Effector memory CD4-positive, alpha-beta T cell (primary cell): ENCODE data around the gene ZBTB16.

Experiments
- DNase-seq, 3 donors: peaks; one replicate each; pipeline ENCODE4 v3.0.0-alpha.2; 2020
- H3K27ac ChIP-seq: 2 replicates; pipeline ENCODE4 v1.7.0; 2013; ENCODE audit warnings: mild to moderate bottlenecking, low read length, moderate library complexity; ENCODE audit not compliant: insufficient read depth, poor library complexity, severe bottlenecking
- H3K27me3 ChIP-seq: replicated peaks from 2 replicates; pipeline ENCODE4 v1.7.0; 2013; ENCODE audit warnings: mild to moderate bottlenecking, low read length; ENCODE audit not compliant: insufficient read depth, control insufficient read depth, poor library complexity, severe bottlenecking
- H3K36me3 ChIP-seq: 2 replicates; pipeline ENCODE4 v1.7.0; 2013; ENCODE audit warnings: mild to moderate bottlenecking, low read length, moderate library complexity; ENCODE audit not compliant: control insufficient read depth, insufficient read depth
- H3K4me1 ChIP-seq: 2 replicates; pipeline ENCODE4 v1.7.0; 2013; ENCODE audit warnings: low read length, mild to moderate bottlenecking; ENCODE audit not compliant: control insufficient read depth, insufficient read depth, poor library complexity, severe bottlenecking
- H3K4me3 ChIP-seq: 2 replicates; pipeline ENCODE4 v1.7.0; 2013; ENCODE audit warnings: low read length, low read depth, mild to moderate bottlenecking; ENCODE audit not compliant: insufficient read depth, poor library complexity, severe bottlenecking
- H3K9me3 ChIP-seq: 2 replicates; pipeline ENCODE4 v1.7.0; 2013; ENCODE audit warnings: mild to moderate bottlenecking, low read length, moderate library complexity; ENCODE audit not compliant: control insufficient read depth

Gene ZBTB16

DNA sequence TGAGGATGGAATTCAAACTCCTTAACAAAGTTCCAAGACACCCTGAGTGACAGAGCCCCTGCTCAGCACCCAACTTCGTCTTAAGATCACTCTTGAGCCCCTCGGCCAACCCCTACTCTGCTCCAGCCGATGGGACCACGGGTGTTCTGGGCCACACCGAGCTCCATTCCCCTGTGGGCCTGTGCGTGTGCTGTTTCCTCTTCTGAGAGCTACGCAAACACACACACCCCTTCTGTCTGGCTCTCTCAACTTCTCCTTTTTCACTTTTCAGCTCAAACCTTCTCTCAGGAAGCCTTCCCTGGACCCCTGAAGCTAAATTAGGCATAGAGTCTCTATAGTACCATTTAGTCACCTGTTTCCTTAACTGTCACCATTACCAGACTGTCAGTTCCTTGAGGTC lies 199.2 kb downstream of the ZBTB16 start:
- no peak overlapping the region for H3K27ac ChIP-seq
- H3K4me1 ChIP-seq, result no peaks in the 10 kb centered on the region
- no peak overlapping the region for H3K4me3 ChIP-seq
- no peak for DNase-seq
- no peaks in the 10 kb centered on the region for H3K9me3 ChIP-seq
- H3K27me3 ChIP-seq, result no peaks in the 10 kb centered on the region
- no peaks in the 10 kb centered on the region for H3K36me3 ChIP-seq

DNA sequence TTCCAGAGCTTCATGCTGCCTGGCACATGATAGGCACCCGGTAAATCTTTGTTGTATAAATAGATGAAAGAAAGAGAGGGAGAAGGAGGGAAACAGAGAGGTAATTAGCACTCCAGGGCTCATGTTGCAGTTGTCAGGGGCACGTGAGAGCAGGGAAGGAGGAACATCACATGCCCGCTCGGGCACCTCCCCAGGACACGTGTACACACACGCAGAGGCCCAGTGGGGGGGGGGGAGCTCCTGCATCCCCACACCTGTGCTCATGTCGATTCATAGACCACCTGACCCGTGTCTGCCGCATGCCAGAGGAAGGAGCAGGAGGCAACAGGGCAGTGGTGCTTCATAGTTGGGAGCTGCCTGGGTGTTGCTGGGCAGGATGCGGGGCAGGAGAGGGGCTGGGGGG lies 199.6 kb downstream of the ZBTB16 start:
- Histone ChIP-seq H3K27ac (no peak overlapping the region), H3K27me3 (no peaks in the 10 kb centered on the region), H3K4me3 (no peak overlapping the region), H3K9me3 (no peaks in the 10 kb centered on the region), H3K4me1 (no peaks in the 10 kb centered on the region), H3K36me3 (no peaks in the 10 kb centered on the region)
- no peak for DNase-seq

DNA sequence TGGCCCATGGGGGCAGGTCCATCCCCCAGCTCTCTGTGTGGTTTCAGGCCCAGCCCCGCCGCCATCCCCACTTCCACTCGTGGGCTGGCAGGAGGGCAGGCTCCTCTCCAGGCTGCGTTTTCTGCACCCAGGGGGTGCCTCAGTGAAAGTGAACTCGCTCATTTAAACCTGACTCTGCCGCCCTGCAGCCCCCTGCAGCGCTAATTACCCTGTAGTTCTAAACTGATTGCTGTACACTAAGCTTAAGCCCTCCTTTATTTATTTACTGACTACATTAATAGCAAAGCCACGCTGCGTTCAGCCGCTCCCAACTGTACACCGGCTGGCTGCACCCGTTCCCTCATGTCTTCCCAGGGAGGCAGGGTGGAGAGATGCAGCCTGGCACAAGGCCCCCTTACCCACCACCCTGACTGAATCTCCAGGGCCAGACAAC lies 200.1 kb downstream of the ZBTB16 start:
- Histone ChIP-seq H3K27ac (no peak overlapping the region), H3K4me1 (no peaks in the 10 kb centered on the region), H3K9me3 (no peaks in the 10 kb centered on the region), H3K27me3 (no peaks in the 10 kb centered on the region), H3K36me3 (no peaks in the 10 kb centered on the region), H3K4me3 (no peak overlapping the region)
- no peak for DNase-seq

DNA sequence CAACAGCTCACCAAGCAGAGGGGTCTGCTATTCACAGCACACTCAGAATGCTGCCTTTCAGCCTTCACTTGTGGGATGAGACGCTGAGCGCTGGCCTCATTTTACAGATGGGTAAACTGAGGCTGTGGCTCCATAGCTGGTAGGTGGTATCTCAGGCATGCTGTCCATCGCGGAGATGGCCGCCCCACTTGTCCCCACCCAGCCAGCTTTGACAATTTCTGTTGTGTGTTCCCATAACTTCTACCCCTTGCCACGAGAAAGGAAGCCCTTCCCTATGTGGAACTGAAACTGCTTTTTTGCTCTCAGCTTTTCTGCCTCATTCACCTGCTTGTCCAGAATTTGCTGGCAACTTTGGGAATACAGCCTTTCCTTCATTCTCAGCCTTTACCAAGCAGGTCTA lies 200.6 kb downstream of the ZBTB16 start:
- Histone ChIP-seq H3K36me3 (no peaks in the 10 kb centered on the region), H3K27me3 (no peaks in the 10 kb centered on the region), H3K27ac (no peak overlapping the region), H3K4me1 (no peaks in the 10 kb centered on the region), H3K9me3 (no peaks in the 10 kb centered on the region), H3K4me3 (no peak overlapping the region)
- no peak for DNase-seq

DNA sequence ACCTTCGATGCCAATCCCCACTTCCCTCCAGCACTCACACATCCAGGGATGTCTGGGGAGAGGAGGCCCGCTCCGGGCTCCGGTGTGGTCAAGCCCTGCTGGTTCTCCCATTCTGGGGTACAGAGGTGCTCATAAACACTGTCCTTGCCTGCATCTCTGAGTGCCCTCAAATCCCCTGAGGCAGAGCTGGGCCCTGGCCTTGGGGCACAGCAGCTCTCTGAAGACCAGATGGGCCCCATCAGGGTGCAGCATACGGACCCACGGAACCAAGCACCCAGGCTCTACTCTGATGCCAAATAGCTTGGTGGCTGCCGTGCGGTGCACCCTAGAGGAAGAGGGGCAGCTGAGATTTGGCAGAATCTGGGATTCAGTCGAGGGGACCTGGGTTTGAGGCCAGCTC lies 201.0 kb downstream of the ZBTB16 start:
- no peak for DNase-seq
- no peak overlapping the region for H3K4me3 ChIP-seq
- H3K9me3 ChIP-seq, result no peaks in the 10 kb centered on the region
- no peaks in the 10 kb centered on the region for H3K27me3 ChIP-seq
- H3K27ac ChIP-seq, result no peak overlapping the region
- H3K4me1 ChIP-seq, result no peaks in the 10 kb centered on the region
- H3K36me3 ChIP-seq, result no peaks in the 10 kb centered on the region

DNA sequence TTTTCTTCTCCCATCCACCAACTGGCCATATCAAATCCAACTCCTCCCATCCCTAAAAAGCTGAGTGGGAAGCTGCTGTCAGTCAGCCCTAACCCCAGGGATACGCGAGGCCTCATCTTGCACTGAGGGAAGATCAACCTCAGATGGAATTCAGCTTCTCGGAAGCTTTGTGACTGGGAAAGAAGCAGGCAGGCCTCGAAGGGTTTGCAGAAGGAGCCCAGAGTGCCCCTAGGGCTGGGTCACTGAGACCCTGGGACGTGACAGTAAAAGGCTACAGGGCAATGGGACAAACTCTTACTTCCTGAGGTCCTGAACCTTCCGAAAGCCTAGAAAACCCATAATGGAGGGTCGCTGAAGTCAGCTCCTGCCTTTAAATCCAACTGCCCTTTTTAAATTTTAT lies 202.3 kb downstream of the ZBTB16 start:
- no peaks in the 10 kb centered on the region for H3K27me3 ChIP-seq
- H3K36me3 ChIP-seq, result no peaks in the 10 kb centered on the region
- no peaks in the 10 kb centered on the region for H3K9me3 ChIP-seq
- H3K4me1 ChIP-seq, result no peaks in the 10 kb centered on the region
- H3K4me3 ChIP-seq, result no peak overlapping the region
- H3K27ac ChIP-seq, result no peak overlapping the region
- DNase-seq, result no peak

DNA sequence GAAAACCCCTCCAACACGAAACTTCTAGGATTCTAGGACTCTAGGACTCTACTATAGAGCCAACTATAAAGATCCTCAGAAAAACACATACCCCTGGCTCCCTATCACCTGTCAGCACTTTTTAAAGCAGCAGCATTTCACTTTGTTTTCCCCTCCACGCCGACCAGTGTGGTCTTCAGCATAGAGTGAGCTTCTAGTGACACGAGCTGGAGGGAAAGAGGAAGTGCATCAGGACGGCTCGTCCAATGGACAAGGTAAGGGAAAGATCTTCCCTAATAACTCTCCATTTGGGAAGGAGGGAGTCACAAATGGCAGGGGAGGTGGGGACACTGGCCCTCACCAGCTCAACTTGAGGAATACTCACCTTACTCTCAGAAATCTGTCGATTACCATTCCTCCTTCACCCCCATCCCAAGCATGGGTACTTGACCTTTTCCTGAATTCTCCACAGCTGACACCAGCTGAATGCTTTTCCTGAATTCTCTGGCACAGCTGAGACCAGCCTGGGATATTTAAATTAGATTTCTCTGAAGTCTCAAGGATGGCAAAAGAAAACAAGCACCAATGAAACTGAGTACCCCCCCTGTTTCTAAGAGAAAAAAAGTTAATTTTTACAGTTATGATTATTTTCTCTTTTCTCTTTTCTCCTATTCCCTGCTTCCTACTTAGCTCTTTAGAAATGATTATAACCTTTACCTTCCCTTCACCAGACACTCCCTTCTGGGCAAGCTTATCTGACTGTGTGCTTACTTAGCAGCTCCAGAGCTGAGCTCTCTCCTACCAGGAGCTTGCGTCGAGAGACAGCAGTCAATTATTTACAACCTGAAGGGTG lies 203.4 kb downstream of the ZBTB16 start:
- no peaks in the 10 kb centered on the region for H3K9me3 ChIP-seq
- no peak overlapping the region for H3K4me3 ChIP-seq
- no peaks in the 10 kb centered on the region for H3K27me3 ChIP-seq
- no peaks in the 10 kb centered on the region for H3K36me3 ChIP-seq
- H3K4me1 ChIP-seq, result no peaks in the 10 kb centered on the region
- H3K27ac ChIP-seq, result no peak overlapping the region
- no peak for DNase-seq

DNA sequence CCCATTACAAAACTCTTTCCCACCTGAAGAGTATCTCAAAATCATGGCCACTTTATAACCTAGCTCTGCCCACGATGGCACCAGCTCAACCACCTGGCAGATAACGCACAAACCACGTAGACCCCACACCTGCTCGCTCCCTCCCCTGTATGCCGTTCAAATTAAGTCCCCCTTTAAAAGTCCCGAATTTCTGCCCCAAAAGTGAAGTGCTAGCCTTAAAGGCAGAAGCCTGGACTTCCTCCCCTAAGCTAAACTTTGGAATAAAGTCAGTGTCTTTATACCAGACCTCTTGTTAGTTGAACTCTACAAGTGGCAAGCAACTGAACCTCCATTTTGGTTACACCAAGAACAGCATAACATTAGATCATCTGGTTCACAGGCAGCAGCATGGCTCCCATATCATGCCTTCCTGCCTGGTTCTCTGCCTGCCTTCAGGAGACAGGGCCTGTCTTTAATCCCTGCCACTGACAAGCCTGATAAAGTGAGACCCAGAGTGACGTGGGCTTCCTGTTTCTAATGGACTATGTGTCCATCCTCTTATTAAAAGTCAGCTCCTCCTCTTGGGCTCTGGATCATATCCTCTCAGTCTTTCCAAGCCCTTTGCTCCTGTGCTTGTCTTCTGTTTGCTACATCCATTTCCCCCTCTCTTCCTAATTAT lies 204.1 kb downstream of the ZBTB16 start:
- no peak for DNase-seq
- Histone ChIP-seq H3K9me3 (no peaks in the 10 kb centered on the region), H3K27ac (no peak overlapping the region), H3K27me3 (no peaks in the 10 kb centered on the region), H3K36me3 (no peaks in the 10 kb centered on the region), H3K4me3 (no peak overlapping the region), H3K4me1 (no peaks in the 10 kb centered on the region)

DNA sequence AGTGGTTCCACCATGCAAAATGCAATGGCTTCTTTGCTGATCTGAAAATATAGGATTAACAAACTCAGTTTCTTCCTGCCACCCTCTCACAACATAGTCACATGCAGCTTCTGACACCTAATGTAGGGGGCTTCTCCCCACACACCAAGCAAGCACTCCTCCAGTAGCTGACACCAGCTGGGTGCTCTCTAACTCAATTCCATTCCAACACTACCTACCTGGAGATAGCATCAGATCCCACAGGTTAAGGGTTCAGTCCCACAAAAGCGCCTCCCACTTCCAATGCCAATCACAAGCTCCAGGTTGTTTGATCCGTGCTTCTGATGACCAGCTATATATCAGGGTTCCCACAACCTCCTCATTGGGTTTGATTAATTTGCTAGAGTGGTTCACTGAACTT lies 204.9 kb downstream of the ZBTB16 start:
- H3K36me3 ChIP-seq, result no peaks in the 10 kb centered on the region
- no peaks in the 10 kb centered on the region for H3K9me3 ChIP-seq
- H3K27me3 ChIP-seq, result peaks cover under 1% of the 10 kb centered on the region
- H3K27ac ChIP-seq, result no peak overlapping the region
- DNase-seq, result no peak
- H3K4me1 ChIP-seq, result no peaks in the 10 kb centered on the region
- no peak overlapping the region for H3K4me3 ChIP-seq

DNA sequence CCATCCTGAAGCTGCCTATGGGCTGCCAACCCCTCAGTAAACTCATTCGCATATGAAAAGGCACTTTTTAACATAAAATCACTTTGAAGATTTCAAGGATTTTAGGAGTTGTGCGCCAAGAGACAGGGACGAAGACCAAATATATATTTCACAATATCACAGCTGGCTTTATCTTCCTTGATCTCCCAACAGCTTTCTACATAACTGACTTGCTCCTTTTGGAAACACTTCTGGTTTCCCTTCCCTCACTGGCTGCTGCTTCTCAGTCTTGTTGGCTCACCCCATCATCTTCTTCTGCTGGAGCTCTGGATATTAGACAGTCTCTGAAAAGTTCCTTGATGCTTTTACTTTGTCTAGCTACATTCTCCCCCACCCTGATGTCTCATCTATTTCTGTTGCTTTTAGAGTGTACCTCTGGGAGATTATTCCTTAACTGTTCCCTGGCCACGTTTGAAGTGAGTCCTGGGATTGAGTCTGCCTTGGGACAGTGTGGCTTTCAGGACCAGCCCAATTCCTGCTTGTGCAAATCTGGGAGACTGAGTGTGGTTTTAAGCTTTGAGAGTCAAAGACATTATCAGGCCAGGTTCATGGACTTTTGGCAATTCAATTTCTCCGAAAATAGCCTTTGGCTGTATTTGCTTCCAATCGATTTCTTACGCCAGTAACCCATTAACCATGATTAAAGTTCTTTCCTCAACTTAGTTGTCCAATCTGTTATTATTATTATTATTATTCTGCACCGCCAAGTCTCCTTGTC lies 205.8 kb downstream of the ZBTB16 start:
- Histone ChIP-seq H3K9me3 (no peaks in the 10 kb centered on the region), H3K4me3 (no peak overlapping the region), H3K4me1 (no peaks in the 10 kb centered on the region), H3K27ac (no peak overlapping the region), H3K36me3 (no peaks in the 10 kb centered on the region), H3K27me3 (peaks cover 2% of the 10 kb centered on the region)
- no peak for DNase-seq
